ENCODE data around the gene CPNE8.

CPNE8 gene

DNA sequence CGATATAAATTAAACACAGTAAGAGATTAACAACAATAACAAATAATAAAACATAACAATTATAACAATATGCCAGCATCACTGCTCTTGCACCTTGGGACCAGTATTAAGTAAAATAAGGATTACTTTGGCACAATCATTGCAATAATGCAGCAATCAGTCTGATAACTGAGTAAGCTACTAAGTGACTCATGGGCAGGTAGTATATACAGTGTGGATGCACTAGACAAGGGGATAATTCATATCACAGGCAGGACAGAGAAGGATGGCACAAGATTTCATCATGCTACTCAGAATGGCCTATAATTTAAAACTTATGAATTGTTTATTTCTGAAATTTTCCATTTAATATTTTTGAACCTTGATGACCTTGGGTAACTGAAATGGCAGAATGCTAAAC is 298.1 kb downstream of the CPNE8 start:
- TF ChIP-seq, protein P1, sequence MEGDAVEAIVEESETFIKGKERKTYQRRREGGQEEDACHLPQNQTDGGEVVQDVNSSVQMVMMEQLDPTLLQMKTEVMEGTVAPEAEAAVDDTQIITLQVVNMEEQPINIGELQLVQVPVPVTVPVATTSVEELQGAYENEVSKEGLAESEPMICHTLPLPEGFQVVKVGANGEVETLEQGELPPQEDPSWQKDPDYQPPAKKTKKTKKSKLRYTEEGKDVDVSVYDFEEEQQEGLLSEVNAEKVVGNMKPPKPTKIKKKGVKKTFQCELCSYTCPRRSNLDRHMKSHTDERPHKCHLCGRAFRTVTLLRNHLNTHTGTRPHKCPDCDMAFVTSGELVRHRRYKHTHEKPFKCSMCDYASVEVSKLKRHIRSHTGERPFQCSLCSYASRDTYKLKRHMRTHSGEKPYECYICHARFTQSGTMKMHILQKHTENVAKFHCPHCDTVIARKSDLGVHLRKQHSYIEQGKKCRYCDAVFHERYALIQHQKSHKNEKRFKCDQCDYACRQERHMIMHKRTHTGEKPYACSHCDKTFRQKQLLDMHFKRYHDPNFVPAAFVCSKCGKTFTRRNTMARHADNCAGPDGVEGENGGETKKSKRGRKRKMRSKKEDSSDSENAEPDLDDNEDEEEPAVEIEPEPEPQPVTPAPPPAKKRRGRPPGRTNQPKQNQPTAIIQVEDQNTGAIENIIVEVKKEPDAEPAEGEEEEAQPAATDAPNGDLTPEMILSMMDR (IDR thresholded peaks at IDR 0.05; ENCODE audit: insufficient read depth, low read length) = no peak
- TF ChIP-seq, protein P2, sequence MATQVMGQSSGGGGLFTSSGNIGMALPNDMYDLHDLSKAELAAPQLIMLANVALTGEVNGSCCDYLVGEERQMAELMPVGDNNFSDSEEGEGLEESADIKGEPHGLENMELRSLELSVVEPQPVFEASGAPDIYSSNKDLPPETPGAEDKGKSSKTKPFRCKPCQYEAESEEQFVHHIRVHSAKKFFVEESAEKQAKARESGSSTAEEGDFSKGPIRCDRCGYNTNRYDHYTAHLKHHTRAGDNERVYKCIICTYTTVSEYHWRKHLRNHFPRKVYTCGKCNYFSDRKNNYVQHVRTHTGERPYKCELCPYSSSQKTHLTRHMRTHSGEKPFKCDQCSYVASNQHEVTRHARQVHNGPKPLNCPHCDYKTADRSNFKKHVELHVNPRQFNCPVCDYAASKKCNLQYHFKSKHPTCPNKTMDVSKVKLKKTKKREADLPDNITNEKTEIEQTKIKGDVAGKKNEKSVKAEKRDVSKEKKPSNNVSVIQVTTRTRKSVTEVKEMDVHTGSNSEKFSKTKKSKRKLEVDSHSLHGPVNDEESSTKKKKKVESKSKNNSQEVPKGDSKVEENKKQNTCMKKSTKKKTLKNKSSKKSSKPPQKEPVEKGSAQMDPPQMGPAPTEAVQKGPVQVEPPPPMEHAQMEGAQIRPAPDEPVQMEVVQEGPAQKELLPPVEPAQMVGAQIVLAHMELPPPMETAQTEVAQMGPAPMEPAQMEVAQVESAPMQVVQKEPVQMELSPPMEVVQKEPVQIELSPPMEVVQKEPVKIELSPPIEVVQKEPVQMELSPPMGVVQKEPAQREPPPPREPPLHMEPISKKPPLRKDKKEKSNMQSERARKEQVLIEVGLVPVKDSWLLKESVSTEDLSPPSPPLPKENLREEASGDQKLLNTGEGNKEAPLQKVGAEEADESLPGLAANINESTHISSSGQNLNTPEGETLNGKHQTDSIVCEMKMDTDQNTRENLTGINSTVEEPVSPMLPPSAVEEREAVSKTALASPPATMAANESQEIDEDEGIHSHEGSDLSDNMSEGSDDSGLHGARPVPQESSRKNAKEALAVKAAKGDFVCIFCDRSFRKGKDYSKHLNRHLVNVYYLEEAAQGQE (IDR thresholded peaks at IDR 0.05; ENCODE audit: insufficient replicate concordance, low read depth) = no peak
- TF ChIP-seq GABPA (IDR thresholded peaks at IDR 0.05; ENCODE audit: low read depth) (no peak), POLR2AphosphoS5 (IDR thresholded peaks at IDR 0.05; ENCODE audit: low read depth) (no peak), SPI1 (IDR thresholded peaks at IDR 0.05; ENCODE audit: borderline replicate concordance, low read depth) (no peak)
- no peaks in the 10 kb centered on the region for H3K27me3 ChIP-seq (ENCODE audit: insufficient read depth, poor library complexity, severe bottlenecking)
- DNase-seq (ENCODE audit: low read depth in 1 of 2, low spot score in 1 of 2) = no peak
- H3K27ac ChIP-seq (replicated peaks) = no peak overlapping the region
- H3K4me3 ChIP-seq (replicated peaks; ENCODE audit: insufficient read depth, low read length) = no peak overlapping the region

All from HL-60 (cell line).